Neural cell (in vitro differentiated cells): ENCODE measurements around the gene WDTC1. TPM values are rescaled to one million over a fixed set of nuclear protein-coding genes. Genes with fewer than 3 reads are reported as not detected.

ENCODE experiments used
- H2AFZ ChIP-seq: fragments of 200-600, 300-800 bp; sonication (generic), shearing (Covaris generic); 2 replicates; pipeline ENCODE4 v1.6.0; 2014; ENCODE audit warnings: low read depth, mild to moderate bottlenecking, antibody characterized with exemption, low read length, moderate library complexity
- H3F3A ChIP-seq: fragments of 200-600 bp; shearing (Covaris generic); 2 replicates; pipeline ENCODE4 v1.6.1; 2016; ENCODE audit warnings: mild to moderate bottlenecking, moderate library complexity, mixed read lengths, antibody characterized with exemption, low read length; ENCODE audit not compliant: insufficient read depth, poor library complexity, severe bottlenecking
- H3K27ac ChIP-seq: fragments of 200-600, 300-800 bp; sonication (generic), shearing (Covaris generic); 2 replicates; pipeline ENCODE4 v1.5.1; 2014; ENCODE audit warnings: mild to moderate bottlenecking, low read length, moderate library complexity
- H3K27me3 ChIP-seq: fragments of 300-800, 200-600 bp; sonication (generic), shearing (Covaris generic); 2 replicates; pipeline ENCODE4 v1.6.0; 2014; ENCODE audit warnings: mild to moderate bottlenecking, low read depth, low read length, moderate library complexity; ENCODE audit not compliant: insufficient read depth
- H3K36me3 ChIP-seq: fragments of 300-800, 200-600 bp; sonication (generic), shearing (Covaris generic); 2 replicates; pipeline ENCODE4 v1.5.1; 2014; ENCODE audit warnings: mild to moderate bottlenecking, antibody characterized with exemption, low read length, moderate library complexity; ENCODE audit not compliant: insufficient read depth
- H3K4me2 ChIP-seq: fragments of 300-800, 200-600 bp; sonication (generic), shearing (Covaris generic); 2 replicates; pipeline ENCODE4 v1.6.0; 2014; ENCODE audit warnings: mild to moderate bottlenecking, low read length
- H3K4me3 ChIP-seq: fragments of 300-800, 200-600 bp; sonication (generic), shearing (Covaris generic); 2 replicates; pipeline ENCODE4 v1.5.1; 2014; ENCODE audit warnings: mild to moderate bottlenecking, low read length, moderate library complexity
- H3K79me2 ChIP-seq: fragments of 200-600 bp; shearing (Covaris generic); replicated peaks from 2 replicates; pipeline ENCODE4 v1.6.0; 2014; ENCODE audit warnings: mild to moderate bottlenecking, low read length, moderate library complexity; ENCODE audit not compliant: insufficient read depth
- H3K9ac ChIP-seq: fragments of 300-800, 200-600 bp; sonication (generic), shearing (Covaris generic); 2 replicates; pipeline ENCODE4 v1.6.1; 2016; ENCODE audit warnings: mild to moderate bottlenecking, low read length, mixed read lengths
- H3K9me2 ChIP-seq: fragments of 200-600 bp; shearing (Covaris generic); 2 replicates; pipeline ENCODE4 v1.6.1; 2016; ENCODE audit warnings: mild to moderate bottlenecking, low read length, mixed read lengths; ENCODE audit not compliant: insufficient read depth
- H3K9me3 ChIP-seq: fragments of 200-600, 300-800 bp; sonication (generic), shearing (Covaris generic); 2 replicates; pipeline ENCODE4 v1.6.1; 2016; ENCODE audit warnings: mild to moderate bottlenecking, mixed run types, low read length, moderate library complexity, mixed read lengths
- H4K20me1 ChIP-seq: fragments of 200-600 bp; shearing (Covaris generic); 2 replicates; pipeline ENCODE4 v1.6.1; 2016; ENCODE audit warnings: mild to moderate bottlenecking, mixed run types; ENCODE audit not compliant: insufficient read depth
- CTCF ChIP-seq: fragments of 450-650 bp; IDR thresholded peaks from 2 replicates; pipeline ENCODE4 v1.5.1; 2014; ENCODE audit warnings: antibody characterized with exemption, mild to moderate bottlenecking, moderate library complexity; ENCODE audit not compliant: poor library complexity, severe bottlenecking
- EP300 ChIP-seq: fragments of 450-650 bp; conservative IDR thresholded peaks from 2 replicates; pipeline ENCODE4 v1.6.1; 2014; ENCODE audit warnings: antibody characterized with exemption, mild to moderate bottlenecking, moderate library complexity; ENCODE audit not compliant: poor library complexity, severe bottlenecking
- EZH2 ChIP-seq: fragments of 200-600, 300-800 bp; shearing (Covaris generic), sonication (generic); IDR thresholded peaks from 2 replicates; pipeline ENCODE4 v1.6.1; 2014; ENCODE audit warnings: antibody characterized with exemption, low read length, borderline replicate concordance, mild to moderate bottlenecking; ENCODE audit not compliant: insufficient read depth, poor library complexity, severe bottlenecking
- MXI1 ChIP-seq: fragments of 450-650 bp; conservative IDR thresholded peaks from 2 replicates; pipeline ENCODE4 v1.6.1; 2014; ENCODE audit warnings: antibody characterized with exemption, mild to moderate bottlenecking; ENCODE audit not compliant: poor library complexity, severe bottlenecking
- POLR2AphosphoS5 ChIP-seq: IDR thresholded peaks from 2 replicates; pipeline ENCODE4 v1.6.1; 2012
- RAD21 ChIP-seq: fragments of 450-650 bp; conservative IDR thresholded peaks from 2 replicates; pipeline ENCODE4 v1.6.1; 2014; ENCODE audit warnings: antibody characterized with exemption, mild to moderate bottlenecking, moderate library complexity
- SMC3 ChIP-seq: fragments of 450-650 bp; conservative IDR thresholded peaks from 2 replicates; pipeline ENCODE4 v1.6.1; 2014; ENCODE audit warnings: antibody characterized with exemption, mild to moderate bottlenecking, moderate library complexity; ENCODE audit not compliant: poor library complexity
- TAF1 ChIP-seq: IDR thresholded peaks from 2 replicates; pipeline ENCODE4 v1.6.1; 2012; ENCODE audit warnings: low read depth
- polyA plus RNA-seq: library from polyadenylated mRNA; depleted of rRNA; stranded (reverse); fragments of >200 nt; gene quantifications from 2 replicates; pipeline ENCODE4 v1.2.3, GENCODE V29; 2014
- TF ChIP-seq, protein P1 (sequence below): IDR thresholded peaks from 2 replicates; pipeline ENCODE4 v1.6.1; 2012; ENCODE audit warnings: borderline replicate concordance

The WDTC1 gene
- polyA plus RNA-seq, 1 donor from 2014 or later = 10.9 TPM

DNA sequence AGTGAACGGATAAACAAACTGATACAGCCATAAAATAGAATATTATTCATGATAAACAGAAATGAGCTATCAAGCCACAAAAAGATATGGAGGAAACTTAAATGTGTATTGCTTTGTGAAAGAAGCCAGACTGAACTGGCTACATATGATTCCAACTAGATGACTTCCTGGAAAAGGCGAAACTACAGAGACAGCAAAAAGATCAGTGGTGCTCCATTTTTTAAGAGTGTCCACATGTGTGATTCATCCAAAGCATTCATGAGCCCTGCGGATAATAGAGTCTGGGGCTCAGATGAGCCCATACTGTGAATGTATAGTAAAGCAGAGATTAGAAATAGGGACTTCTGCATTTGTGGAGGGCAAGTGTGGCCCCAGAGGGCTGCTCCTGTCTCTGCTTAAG, 79.7 kb downstream of the WDTC1 start:
- no peaks in the 10 kb centered on the region for H4K20me1 ChIP-seq
- no peaks in the 10 kb centered on the region for H3K36me3 ChIP-seq
- no peak overlapping the region for H2AFZ ChIP-seq
- H3K27me3 ChIP-seq = no peaks in the 10 kb centered on the region
- H3K9me2 ChIP-seq = no peaks in the 10 kb centered on the region
- TF ChIP-seq EZH2 (no peak), SMC3 (no peak), CTCF (no peak), TAF1 (no peak), MXI1 (no peak)
- TF ChIP-seq, protein P1, sequence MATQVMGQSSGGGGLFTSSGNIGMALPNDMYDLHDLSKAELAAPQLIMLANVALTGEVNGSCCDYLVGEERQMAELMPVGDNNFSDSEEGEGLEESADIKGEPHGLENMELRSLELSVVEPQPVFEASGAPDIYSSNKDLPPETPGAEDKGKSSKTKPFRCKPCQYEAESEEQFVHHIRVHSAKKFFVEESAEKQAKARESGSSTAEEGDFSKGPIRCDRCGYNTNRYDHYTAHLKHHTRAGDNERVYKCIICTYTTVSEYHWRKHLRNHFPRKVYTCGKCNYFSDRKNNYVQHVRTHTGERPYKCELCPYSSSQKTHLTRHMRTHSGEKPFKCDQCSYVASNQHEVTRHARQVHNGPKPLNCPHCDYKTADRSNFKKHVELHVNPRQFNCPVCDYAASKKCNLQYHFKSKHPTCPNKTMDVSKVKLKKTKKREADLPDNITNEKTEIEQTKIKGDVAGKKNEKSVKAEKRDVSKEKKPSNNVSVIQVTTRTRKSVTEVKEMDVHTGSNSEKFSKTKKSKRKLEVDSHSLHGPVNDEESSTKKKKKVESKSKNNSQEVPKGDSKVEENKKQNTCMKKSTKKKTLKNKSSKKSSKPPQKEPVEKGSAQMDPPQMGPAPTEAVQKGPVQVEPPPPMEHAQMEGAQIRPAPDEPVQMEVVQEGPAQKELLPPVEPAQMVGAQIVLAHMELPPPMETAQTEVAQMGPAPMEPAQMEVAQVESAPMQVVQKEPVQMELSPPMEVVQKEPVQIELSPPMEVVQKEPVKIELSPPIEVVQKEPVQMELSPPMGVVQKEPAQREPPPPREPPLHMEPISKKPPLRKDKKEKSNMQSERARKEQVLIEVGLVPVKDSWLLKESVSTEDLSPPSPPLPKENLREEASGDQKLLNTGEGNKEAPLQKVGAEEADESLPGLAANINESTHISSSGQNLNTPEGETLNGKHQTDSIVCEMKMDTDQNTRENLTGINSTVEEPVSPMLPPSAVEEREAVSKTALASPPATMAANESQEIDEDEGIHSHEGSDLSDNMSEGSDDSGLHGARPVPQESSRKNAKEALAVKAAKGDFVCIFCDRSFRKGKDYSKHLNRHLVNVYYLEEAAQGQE = no peak
- H3K79me2 ChIP-seq = no peaks in the 10 kb centered on the region
- no peak overlapping the region for H3K27ac ChIP-seq
- no peak overlapping the region for H3K4me2 ChIP-seq
- H3K9me3 ChIP-seq = no peaks in the 10 kb centered on the region
- H3K4me3 ChIP-seq = no peak overlapping the region
- no peaks in the 10 kb centered on the region for H3F3A ChIP-seq
- no peak overlapping the region for H3K9ac ChIP-seq

- Histone ChIP-seq H4K20me1 (no peaks in the 10 kb centered on the region), H3K27ac (no peak overlapping the region), H3K9me3 (no peaks in the 10 kb centered on the region), H3K36me3 (no peaks in the 10 kb centered on the region), H2AFZ (no peak overlapping the region), H3K27me3 (no peaks in the 10 kb centered on the region), H3K9ac (no peak overlapping the region), H3K79me2 (no peaks in the 10 kb centered on the region), H3F3A (no peaks in the 10 kb centered on the region), H3K4me2 (no peak overlapping the region), H3K9me2 (no peaks in the 10 kb centered on the region), H3K4me3 (no peak overlapping the region)
- TF ChIP-seq RAD21 = no peak
- no peak for TF ChIP-seq EP300
- no peak for TF ChIP-seq POLR2AphosphoS5
- TF ChIP-seq, protein P1 = no peak
- TF ChIP-seq MXI1 = no peak
- no peak for TF ChIP-seq EZH2
Observed at GRCh38 chr1:27314737-27315136, 80.3 kb downstream of the WDTC1 start.
